Measurements from ENCODE around the gene HMGCS1.

DNA sequence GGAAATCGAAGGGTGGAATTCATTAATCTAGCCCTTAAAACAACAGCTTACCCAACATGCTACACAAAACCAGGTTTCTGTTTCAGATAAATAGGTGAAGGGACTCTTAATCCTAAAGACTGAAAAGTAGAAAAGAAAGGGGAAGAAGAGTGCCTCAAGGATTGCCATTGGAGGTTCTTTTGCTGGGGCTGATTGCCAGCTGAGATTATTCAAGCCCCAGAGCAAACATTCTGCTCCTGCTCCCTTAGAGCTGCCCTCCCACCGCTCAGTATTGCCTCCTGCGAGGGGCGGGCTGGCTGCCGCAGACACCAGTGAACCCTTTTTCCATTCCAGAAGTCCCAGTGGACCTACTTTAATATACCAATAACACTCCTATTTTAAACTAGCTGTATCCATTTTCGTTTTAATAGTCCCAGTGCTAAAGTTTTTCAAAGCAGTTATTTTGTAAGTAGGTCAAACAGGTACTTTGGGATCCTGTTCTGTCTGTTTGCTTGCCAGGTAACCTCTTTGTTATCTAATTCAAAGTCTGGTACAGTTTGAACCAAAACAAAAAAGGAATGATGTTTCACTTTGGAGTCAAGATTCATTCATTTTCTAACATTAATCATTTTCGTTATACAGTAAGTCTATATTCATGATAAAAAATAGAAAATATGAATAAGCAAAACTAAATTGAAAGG, 38.6 kb downstream of the HMGCS1 start:
- TF ChIP-seq, protein P1, sequence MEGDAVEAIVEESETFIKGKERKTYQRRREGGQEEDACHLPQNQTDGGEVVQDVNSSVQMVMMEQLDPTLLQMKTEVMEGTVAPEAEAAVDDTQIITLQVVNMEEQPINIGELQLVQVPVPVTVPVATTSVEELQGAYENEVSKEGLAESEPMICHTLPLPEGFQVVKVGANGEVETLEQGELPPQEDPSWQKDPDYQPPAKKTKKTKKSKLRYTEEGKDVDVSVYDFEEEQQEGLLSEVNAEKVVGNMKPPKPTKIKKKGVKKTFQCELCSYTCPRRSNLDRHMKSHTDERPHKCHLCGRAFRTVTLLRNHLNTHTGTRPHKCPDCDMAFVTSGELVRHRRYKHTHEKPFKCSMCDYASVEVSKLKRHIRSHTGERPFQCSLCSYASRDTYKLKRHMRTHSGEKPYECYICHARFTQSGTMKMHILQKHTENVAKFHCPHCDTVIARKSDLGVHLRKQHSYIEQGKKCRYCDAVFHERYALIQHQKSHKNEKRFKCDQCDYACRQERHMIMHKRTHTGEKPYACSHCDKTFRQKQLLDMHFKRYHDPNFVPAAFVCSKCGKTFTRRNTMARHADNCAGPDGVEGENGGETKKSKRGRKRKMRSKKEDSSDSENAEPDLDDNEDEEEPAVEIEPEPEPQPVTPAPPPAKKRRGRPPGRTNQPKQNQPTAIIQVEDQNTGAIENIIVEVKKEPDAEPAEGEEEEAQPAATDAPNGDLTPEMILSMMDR (IDR thresholded peaks at IDR 0.05; ENCODE audit: insufficient read depth, low read depth, low read length): no peak
- TF ChIP-seq EZH2 (IDR thresholded peaks at IDR 0.05; ENCODE audit: insufficient read depth, low read length): no peak

All from astrocyte (in vitro differentiated cells and primary cell).